ENCODE results near the gene RNF220. TPM values are rescaled to one million over a fixed set of nuclear protein-coding genes. Genes with fewer than 3 reads are reported as not detected.

Gene RNF220
- polyA plus RNA-seq, 1 donor from 2014 or later: 142 TPM

GRCh38 chr1:44421446-44421884 is 16.4 kb downstream of the RNF220 start:
- H3K79me2 ChIP-seq (replicated peaks; ENCODE audit: insufficient read depth, low read length): no peaks in the 10 kb centered on the region
- H3K9me2 ChIP-seq (ENCODE audit: insufficient read depth, low read length): no peaks in the 10 kb centered on the region
- no peaks in the 10 kb centered on the region for H3K36me3 ChIP-seq (ENCODE audit: insufficient read depth, low read length)
- H2AFZ ChIP-seq (ENCODE audit: low read depth, low read length): no peak overlapping the region
- H3K4me2 ChIP-seq (ENCODE audit: low read length): no peak overlapping the region
- TF ChIP-seq REST (IDR thresholded peaks at IDR 0.05; ENCODE audit: borderline replicate concordance) (no peak), EZH2 (IDR thresholded peaks at IDR 0.05; ENCODE audit: borderline replicate concordance, insufficient read depth, low read length, poor library complexity, severe bottlenecking) (no peak), TAF1 (IDR thresholded peaks at IDR 0.05; ENCODE audit: low read depth) (no peak), MXI1 (conservative IDR thresholded peaks at IDR 0.05; ENCODE audit: poor library complexity, severe bottlenecking) (no peak), SMC3 (conservative IDR thresholded peaks at IDR 0.05; ENCODE audit: poor library complexity) (no peak), POLR2AphosphoS5 (IDR thresholded peaks at IDR 0.05) (no peak), RAD21 (conservative IDR thresholded peaks at IDR 0.05) (no peak), EP300 (conservative IDR thresholded peaks at IDR 0.05; ENCODE audit: poor library complexity, severe bottlenecking) (no peak)
- TF ChIP-seq, protein P1, sequence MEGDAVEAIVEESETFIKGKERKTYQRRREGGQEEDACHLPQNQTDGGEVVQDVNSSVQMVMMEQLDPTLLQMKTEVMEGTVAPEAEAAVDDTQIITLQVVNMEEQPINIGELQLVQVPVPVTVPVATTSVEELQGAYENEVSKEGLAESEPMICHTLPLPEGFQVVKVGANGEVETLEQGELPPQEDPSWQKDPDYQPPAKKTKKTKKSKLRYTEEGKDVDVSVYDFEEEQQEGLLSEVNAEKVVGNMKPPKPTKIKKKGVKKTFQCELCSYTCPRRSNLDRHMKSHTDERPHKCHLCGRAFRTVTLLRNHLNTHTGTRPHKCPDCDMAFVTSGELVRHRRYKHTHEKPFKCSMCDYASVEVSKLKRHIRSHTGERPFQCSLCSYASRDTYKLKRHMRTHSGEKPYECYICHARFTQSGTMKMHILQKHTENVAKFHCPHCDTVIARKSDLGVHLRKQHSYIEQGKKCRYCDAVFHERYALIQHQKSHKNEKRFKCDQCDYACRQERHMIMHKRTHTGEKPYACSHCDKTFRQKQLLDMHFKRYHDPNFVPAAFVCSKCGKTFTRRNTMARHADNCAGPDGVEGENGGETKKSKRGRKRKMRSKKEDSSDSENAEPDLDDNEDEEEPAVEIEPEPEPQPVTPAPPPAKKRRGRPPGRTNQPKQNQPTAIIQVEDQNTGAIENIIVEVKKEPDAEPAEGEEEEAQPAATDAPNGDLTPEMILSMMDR (IDR thresholded peaks at IDR 0.05; ENCODE audit: poor library complexity, severe bottlenecking): no peak
- H3K27me3 ChIP-seq (ENCODE audit: insufficient read depth, low read depth, low read length): peaks cover 46% of the 10 kb centered on the region
- no peak overlapping the region for H3K9ac ChIP-seq (ENCODE audit: low read length)
- no peaks in the 10 kb centered on the region for H4K20me1 ChIP-seq (ENCODE audit: insufficient read depth)
- H3K9me3 ChIP-seq (ENCODE audit: low read length): no peaks in the 10 kb centered on the region
- H3K27ac ChIP-seq (ENCODE audit: low read length): no peak overlapping the region
- no peak overlapping the region for H3K4me3 ChIP-seq (ENCODE audit: low read length)
- H3F3A ChIP-seq (ENCODE audit: insufficient read depth, low read length, poor library complexity, severe bottlenecking): peaks cover 3% of the 10 kb centered on the region

- no peaks in the 10 kb centered on the region for H3K36me3 ChIP-seq (ENCODE audit: insufficient read depth, low read length)
- no peak overlapping the region for H3K4me2 ChIP-seq (ENCODE audit: low read length)
- TF ChIP-seq EZH2 (IDR thresholded peaks at IDR 0.05; ENCODE audit: borderline replicate concordance, insufficient read depth, low read length, poor library complexity, severe bottlenecking): no peak
- no peak for TF ChIP-seq SMC3 (conservative IDR thresholded peaks at IDR 0.05; ENCODE audit: poor library complexity)
- TF ChIP-seq, protein P1 (IDR thresholded peaks at IDR 0.05; ENCODE audit: poor library complexity, severe bottlenecking): no peak
- no peak for TF ChIP-seq MXI1 (conservative IDR thresholded peaks at IDR 0.05; ENCODE audit: poor library complexity, severe bottlenecking)
- TF ChIP-seq RAD21 (conservative IDR thresholded peaks at IDR 0.05): no peak
- TF ChIP-seq POLR2AphosphoS5 (IDR thresholded peaks at IDR 0.05): no peak
- TF ChIP-seq REST (IDR thresholded peaks at IDR 0.05; ENCODE audit: borderline replicate concordance): no peak
- TF ChIP-seq EP300 (conservative IDR thresholded peaks at IDR 0.05; ENCODE audit: poor library complexity, severe bottlenecking): no peak
- TF ChIP-seq TAF1 (IDR thresholded peaks at IDR 0.05; ENCODE audit: low read depth): no peak
- H3F3A ChIP-seq (ENCODE audit: insufficient read depth, low read length, poor library complexity, severe bottlenecking): peaks cover 3% of the 10 kb centered on the region
- H3K9me3 ChIP-seq (ENCODE audit: low read length): no peaks in the 10 kb centered on the region
- no peak overlapping the region for H3K9ac ChIP-seq (ENCODE audit: low read length)
- no peak overlapping the region for H3K27ac ChIP-seq (ENCODE audit: low read length)
- peaks cover 39% of the 10 kb centered on the region for H3K27me3 ChIP-seq (ENCODE audit: insufficient read depth, low read depth, low read length)
- H2AFZ ChIP-seq (ENCODE audit: low read depth, low read length): no peak overlapping the region
- no peaks in the 10 kb centered on the region for H4K20me1 ChIP-seq (ENCODE audit: insufficient read depth)
- no peak overlapping the region for H3K4me3 ChIP-seq (ENCODE audit: low read length)
- no peaks in the 10 kb centered on the region for H3K79me2 ChIP-seq (replicated peaks; ENCODE audit: insufficient read depth, low read length)
- H3K9me2 ChIP-seq (ENCODE audit: insufficient read depth, low read length): no peaks in the 10 kb centered on the region
Measured at GRCh38 chr1:44422161-44422560, 17.1 kb downstream of the RNF220 start.
